ENCODE results near the gene CNIH2. TPM values are rescaled to one million over a fixed set of nuclear protein-coding genes. Genes with fewer than 3 reads are reported as not detected.

CNIH2 gene
- total and polyA plus RNA-seq, 9 of the 15 experiments (the other 6 are each of a cell fraction or from before 2014, with no cell fraction given), result 0.26 to 0.89 (median 0.40) TPM; not detected in 4

DNA sequence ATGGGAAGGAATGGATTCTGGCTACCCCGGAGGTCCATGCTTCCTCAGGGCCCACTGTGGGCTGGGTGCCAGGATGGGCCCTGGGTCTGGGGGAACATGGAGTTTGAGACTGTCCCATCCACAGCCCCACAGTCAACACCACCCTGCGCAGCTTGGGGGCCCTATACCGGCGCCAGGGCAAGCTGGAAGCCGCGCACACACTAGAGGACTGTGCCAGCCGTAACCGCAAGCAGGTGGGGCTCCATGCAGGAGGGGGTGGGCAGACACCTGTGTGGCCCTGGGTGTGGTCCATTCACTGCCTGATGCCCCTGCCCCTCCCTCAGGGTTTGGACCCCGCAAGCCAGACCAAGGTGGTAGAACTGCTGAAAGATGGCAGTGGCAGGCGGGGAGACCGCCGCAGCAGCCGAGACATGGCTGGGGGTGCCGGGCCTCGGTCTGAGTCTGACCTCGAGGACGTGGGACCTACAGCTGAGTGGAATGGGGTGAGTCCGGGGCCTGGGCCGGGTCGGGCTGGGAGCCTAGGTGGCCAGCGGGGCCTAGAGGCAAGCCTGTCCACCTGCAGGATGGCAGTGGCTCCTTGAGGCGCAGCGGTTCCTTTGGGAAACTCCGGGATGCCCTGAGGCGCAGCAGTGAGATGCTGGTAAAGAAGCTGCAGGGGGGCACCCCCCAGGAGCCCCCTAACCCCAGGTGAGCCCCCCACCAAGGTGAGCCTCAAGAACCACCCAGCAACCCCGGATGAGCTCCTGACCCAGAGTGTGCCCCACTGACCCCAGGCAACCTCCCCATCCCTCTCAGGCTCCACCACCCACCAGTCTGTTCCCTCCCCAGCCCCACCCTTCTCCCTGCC, 12.2 kb upstream of the CNIH2 start:
- Histone ChIP-seq H3K9ac (ENCODE audit: insufficient read depth in 1 of 2, low read depth in 2 of 2, low read length in 2 of 2) (peak overlapping the region in 1 of 2 experiments; percentile 26; a peak in 2 of 4 replicates), H3K36me3 (ENCODE audit: control insufficient read depth, insufficient read depth, low read length) (peaks cover 68% of the 10 kb centered on the region; the same call in 2 of the 3 replicates), H3K79me2 (ENCODE audit: control insufficient read depth, insufficient read depth, low read length) (peaks cover 23% of the 10 kb centered on the region), H4K20me1 (replicated peaks; ENCODE audit: control insufficient read depth, insufficient read depth, low read length) (peaks cover 10% of the 10 kb centered on the region; the same call in 1 of the 2 replicates), H3K9me1 (ENCODE audit: control insufficient read depth, insufficient read depth, low read length) (no peaks in the 10 kb centered on the region), H3K27me3 (ENCODE audit: control insufficient read depth in 2 of 2, insufficient read depth in 2 of 2, low read length in 2 of 2) (no peaks in the 10 kb centered on the region), H3K4me3 (no peak overlapping the region), H3K27ac (ENCODE audit: extremely low read depth, low read depth, low read length) (no peak overlapping the region), H3K4me2 (ENCODE audit: insufficient read depth, low read length) (no peak overlapping the region), H3K4me1 (replicated peaks in 1 of 2; ENCODE audit: control insufficient read depth in 2 of 2, insufficient read depth in 2 of 2, low read length in 2 of 2) (peaks cover 5 to 47% of the 10 kb centered on the region in 2 experiments; a peak in 4 of 5 replicates), H2AFZ (ENCODE audit: low read depth, low read length) (no peak overlapping the region), H3K9me3 (replicated peaks; ENCODE audit: control insufficient read depth, insufficient read depth, low read depth, low read length) (no peaks in the 10 kb centered on the region)
- DNase-seq (ENCODE audit: extremely low read depth in 1 of 4, low spot score in 3 of 4) (no peak), FAIRE-seq (no peak), ATAC-seq (no peak)
- in situ Hi-C loops (cut with MboI) (no loop called here), intact Hi-C loops (cut with micrococcal nuclease) (no loop called here)
- CTCF ChIA-PET (ENCODE audit: low intra/inter-chr PET ratio), result no interaction called here
- POLR2A ChIA-PET, result interaction anchor here (0.6 kb wide), 1 partner anchor 11 kb away, joined by 3 read pairs; no protein-coding TSS in a partner anchor
- WGBS (ENCODE audit: insufficient coverage, low coverage, missing lambda C conversion rate), result 92% methylated on average over 12 of the region's 26 CpGs
- no TSS peak for BruUV-seq (replicated peaks)
- TF ChIP-seq CBX2 (IDR thresholded peaks at IDR 0.05; ENCODE audit: insufficient read depth, low read length, poor library complexity, severe bottlenecking) (no peak), AFF4 (CRISPR knock-in tag; IDR thresholded peaks at IDR 0.05) (no peak), RCOR1 (IDR thresholded peaks at IDR 0.05; ENCODE audit: borderline replicate concordance in 1 of 2, low read depth in 2 of 2, low read length in 2 of 2) (no peak), SRSF7 (optimal IDR thresholded peaks at IDR 0.05; ENCODE audit: low read depth, low read length) (no peak), OTX1 (CRISPR knock-in tag; IDR thresholded peaks at IDR 0.05) (no peak), ZFX (CRISPR knock-in tag; IDR thresholded peaks at IDR 0.05) (no peak), ZBED1 (IDR thresholded peaks at IDR 0.05) (no peak), DDX20 (tag; IDR thresholded peaks at IDR 0.05; ENCODE audit: low read depth) (no peak), ZNF780A (CRISPR knock-in tag; IDR thresholded peaks at IDR 0.05) (no peak), BMI1 (IDR thresholded peaks at IDR 0.05; ENCODE audit: low read length) (no peak), ZNF583 (CRISPR knock-in tag; IDR thresholded peaks at IDR 0.05) (no peak)

Data from K562 (cell line).